Brain microvascular endothelial cell (primary cell): ENCODE measurements around the gene CCR3.

Source experiments
- DNase-seq: peaks from one replicate; pipeline ENCODE4 v3.0.0-alpha.2; 2020
- H3K27ac ChIP-seq: fragments of 250-450 bp; sonication (Bioruptor Pico); 2 replicates; pipeline ENCODE4 v1.5.1; 2020; ENCODE audit warnings: mild to moderate bottlenecking, moderate library complexity
- H3K27me3 ChIP-seq: fragments of 250-450 bp; sonication (Bioruptor Pico); replicated peaks from 2 replicates; pipeline ENCODE4 v1.5.1; 2020; ENCODE audit warnings: mild to moderate bottlenecking
- H3K36me3 ChIP-seq: fragments of 250-450 bp; sonication (Bioruptor Pico); replicated peaks from 2 replicates; pipeline ENCODE4 v1.5.1; 2020; ENCODE audit warnings: mild to moderate bottlenecking
- H3K4me3 ChIP-seq: 2 replicates; pipeline ENCODE4 v1.5.1; 2011; ENCODE audit warnings: low read depth, mild to moderate bottlenecking, control low read depth, low read length, moderate library complexity
- in situ Hi-C: cut with HindIII; loops from 2 replicates; pipeline ENCODE4 v1.10.0; 2017; ENCODE audit warnings: low sequenced_read_pairs, low pct_ligation_motif_present
- TF ChIP-seq, protein P1 (sequence below): IDR thresholded peaks from 2 replicates; pipeline ENCODE4 v1.5.1; 2011; ENCODE audit warnings: low read depth, mild to moderate bottlenecking, moderate library complexity, low read length, control low read depth, inconsistent platforms; ENCODE audit errors: missing control alignments

Gene CCR3

DNA sequence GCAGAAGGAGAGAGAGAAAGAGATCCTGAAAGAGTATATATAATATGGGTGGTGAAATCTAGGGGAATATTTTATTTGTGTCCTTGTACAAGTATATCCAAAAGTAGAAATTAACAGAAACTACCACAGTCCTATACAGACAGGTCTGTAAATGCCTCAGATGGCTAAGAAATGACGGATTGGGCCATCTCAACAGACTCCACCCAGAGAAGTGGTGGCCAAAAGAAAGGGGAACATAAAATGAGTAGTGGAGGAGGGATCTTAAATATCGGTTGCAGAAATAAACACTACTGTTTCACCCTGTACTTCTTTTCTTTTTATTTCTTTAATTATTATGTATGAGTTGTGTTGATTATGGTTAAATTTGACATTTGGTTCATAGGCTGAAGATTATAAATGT, 47.7 kb downstream of the CCR3 start:
- no peak for DNase-seq
- TF ChIP-seq, protein P1, sequence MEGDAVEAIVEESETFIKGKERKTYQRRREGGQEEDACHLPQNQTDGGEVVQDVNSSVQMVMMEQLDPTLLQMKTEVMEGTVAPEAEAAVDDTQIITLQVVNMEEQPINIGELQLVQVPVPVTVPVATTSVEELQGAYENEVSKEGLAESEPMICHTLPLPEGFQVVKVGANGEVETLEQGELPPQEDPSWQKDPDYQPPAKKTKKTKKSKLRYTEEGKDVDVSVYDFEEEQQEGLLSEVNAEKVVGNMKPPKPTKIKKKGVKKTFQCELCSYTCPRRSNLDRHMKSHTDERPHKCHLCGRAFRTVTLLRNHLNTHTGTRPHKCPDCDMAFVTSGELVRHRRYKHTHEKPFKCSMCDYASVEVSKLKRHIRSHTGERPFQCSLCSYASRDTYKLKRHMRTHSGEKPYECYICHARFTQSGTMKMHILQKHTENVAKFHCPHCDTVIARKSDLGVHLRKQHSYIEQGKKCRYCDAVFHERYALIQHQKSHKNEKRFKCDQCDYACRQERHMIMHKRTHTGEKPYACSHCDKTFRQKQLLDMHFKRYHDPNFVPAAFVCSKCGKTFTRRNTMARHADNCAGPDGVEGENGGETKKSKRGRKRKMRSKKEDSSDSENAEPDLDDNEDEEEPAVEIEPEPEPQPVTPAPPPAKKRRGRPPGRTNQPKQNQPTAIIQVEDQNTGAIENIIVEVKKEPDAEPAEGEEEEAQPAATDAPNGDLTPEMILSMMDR: no peak
- in situ Hi-C loops: no loop called here
- no peak overlapping the region for H3K27ac ChIP-seq
- no peaks in the 10 kb centered on the region for H3K27me3 ChIP-seq
- no peaks in the 10 kb centered on the region for H3K36me3 ChIP-seq
- no peak overlapping the region for H3K4me3 ChIP-seq

DNA sequence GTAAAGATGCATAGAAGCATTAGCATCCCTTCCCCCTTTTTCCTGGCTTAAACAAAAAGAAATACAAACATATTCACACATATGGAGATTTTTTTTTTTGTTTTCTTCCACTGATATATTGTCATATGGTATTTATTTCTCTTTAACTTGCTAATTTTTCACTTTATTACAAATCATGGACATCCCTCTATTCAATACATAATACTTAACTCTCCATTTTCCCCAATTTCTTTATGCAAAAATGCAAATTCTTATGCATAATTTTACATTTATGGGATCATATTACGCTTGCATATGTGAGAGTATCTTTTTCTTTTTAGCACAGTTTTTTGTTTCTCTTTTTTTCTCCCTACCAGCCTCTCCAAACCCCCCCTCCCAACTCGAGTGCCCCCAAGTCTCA, 48.8 kb downstream of the CCR3 start:
- H3K27me3 ChIP-seq: no peaks in the 10 kb centered on the region
- TF ChIP-seq, protein P1: no peak
- in situ Hi-C loops: no loop called here
- no peak overlapping the region for H3K4me3 ChIP-seq
- H3K36me3 ChIP-seq: no peaks in the 10 kb centered on the region
- no peak overlapping the region for H3K27ac ChIP-seq
- DNase-seq: no peak

DNA sequence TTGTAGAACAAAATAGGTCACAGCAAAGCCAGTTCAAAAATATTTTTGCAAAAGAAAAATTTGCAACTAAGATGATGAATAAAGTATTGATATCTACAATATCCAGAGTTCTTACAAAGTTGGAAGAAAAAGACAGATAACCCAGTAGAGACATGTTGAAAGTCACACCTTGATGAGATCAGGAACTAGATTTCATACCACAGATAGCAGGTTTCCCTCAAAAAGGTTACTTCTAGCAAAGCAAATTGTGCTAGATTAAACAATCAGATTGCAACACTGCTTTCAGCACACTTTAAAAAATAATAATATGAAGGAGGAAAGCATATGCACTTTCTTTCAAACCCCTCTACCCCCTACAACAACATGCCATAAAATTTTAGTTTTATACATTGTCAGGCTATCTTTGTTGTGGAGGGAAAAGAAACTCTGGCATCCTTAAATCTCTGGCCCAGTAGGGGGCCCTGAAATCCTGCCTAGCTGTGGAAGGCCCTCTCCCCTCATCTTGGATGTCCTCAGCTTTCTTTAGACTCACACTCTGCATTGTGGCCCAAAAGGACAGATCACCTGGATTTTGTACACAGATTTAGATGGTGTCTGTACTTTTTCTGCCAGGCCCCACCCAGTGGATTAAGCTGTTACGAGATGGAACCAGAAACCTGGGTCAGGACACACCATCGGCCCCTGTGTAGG, 50.9 kb downstream of the CCR3 start:
- no peak for DNase-seq
- TF ChIP-seq, protein P1: peak; percentile 13

DNA sequence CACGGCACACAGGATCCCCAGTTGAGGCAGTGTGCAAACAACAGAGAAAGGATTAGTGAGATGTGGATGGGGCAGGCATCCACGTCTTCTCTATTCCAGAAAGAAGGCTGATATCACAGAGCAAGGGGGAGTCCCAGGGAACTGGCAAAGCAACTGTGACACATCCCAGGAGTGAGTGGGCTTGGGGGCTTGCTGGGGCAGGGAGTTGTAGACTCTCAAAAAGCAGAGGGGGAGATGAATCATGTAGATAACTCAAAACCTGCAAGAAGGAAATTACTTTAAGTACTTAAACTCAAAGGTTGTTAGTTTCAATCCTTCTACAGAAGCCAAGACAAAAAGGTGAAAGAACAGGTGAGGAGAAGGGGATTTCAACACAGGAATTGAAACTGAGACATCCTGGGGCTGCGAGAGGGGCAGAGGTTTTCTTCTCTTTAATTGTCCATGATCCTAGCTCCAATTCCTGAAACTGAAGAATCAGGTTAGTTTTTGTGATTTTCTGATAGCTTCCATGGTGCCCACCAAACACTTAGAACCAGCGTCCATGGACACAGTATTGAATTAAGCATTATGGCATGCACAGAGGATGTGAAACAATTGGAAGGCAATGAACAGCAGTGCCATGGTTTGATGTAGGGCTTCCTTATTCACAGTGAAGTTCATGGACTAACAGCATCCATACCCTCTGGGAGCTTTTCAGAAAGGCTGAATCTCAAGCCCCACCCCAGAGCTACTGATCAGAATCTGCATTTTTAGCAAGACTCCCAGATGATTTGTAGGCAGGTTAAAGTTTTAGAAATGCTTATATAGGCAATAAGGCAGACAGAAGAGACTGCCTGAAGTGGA, 52.0 kb downstream of the CCR3 start:
- H3K36me3 ChIP-seq: no peaks in the 10 kb centered on the region
- H3K4me3 ChIP-seq: no peak overlapping the region
- TF ChIP-seq, protein P1: no peak
- in situ Hi-C loops: no loop called here
- H3K27me3 ChIP-seq: no peaks in the 10 kb centered on the region
- no peak overlapping the region for H3K27ac ChIP-seq
- no peak for DNase-seq

More for the DNA sequence above, 50.9 kb downstream of the CCR3 start:
- no peak overlapping the region for H3K27ac ChIP-seq
- no peak overlapping the region for H3K4me3 ChIP-seq
- in situ Hi-C loops: no loop called here
- H3K27me3 ChIP-seq: no peaks in the 10 kb centered on the region
- no peaks in the 10 kb centered on the region for H3K36me3 ChIP-seq

DNA sequence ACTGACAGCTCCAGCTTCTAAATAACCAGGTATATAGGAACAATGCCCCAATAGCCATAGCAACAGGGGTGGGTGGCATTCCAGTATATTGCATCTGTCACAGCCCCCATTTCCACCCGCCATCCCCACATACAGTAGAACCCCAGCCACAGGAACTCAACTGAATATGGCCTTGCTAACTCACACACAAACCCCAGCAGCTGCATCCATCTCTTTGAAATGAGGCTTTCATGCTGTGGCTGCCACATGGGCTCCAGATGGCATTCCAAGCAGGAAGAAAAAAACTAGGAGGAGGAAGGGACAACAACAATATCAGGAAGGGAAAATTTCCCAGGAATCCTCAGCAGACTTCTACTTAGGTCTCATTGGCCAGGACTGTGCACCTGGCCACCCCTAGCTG, 54.6 kb downstream of the CCR3 start:
- DNase-seq: no peak
- Histone ChIP-seq H3K36me3 (no peaks in the 10 kb centered on the region), H3K27me3 (peaks cover 3% of the 10 kb centered on the region), H3K27ac (no peak overlapping the region), H3K4me3 (no peak overlapping the region)
- TF ChIP-seq, protein P1: no peak
- in situ Hi-C loops: no loop called here
